Karpas-422 (cell line): ENCODE measurements around the gene SASH3. TPM values are rescaled to one million over a fixed set of nuclear protein-coding genes. Genes with fewer than 3 reads are reported as not detected.

Experiments
- DNase-seq: peaks from one replicate; pipeline ENCODE4 v3.0.0-alpha.2; 2015
- H2AFZ ChIP-seq: fragments of 200-600 bp; sonication (generic); 2 replicates; pipeline ENCODE4 v1.6.1; 2014; ENCODE audit warnings: antibody characterized with exemption, low read length, mixed read lengths
- H3K27ac ChIP-seq: fragments of 200-600 bp; sonication (generic); 2 replicates; pipeline ENCODE4 v1.5.1; 2014; ENCODE audit warnings: mild to moderate bottlenecking, low read length, moderate library complexity
- H3K27me3 ChIP-seq: fragments of 200-600 bp; sonication (generic); 2 replicates; pipeline ENCODE4 v1.6.1; 2014; ENCODE audit warnings: low read length, mixed read lengths
- H3K36me3 ChIP-seq: fragments of 200-600 bp; sonication (generic); 2 replicates; pipeline ENCODE4 v1.6.1; 2014; ENCODE audit warnings: low read length, mixed read lengths; ENCODE audit not compliant: insufficient read depth
- H3K4me1 ChIP-seq: fragments of 200-600 bp; sonication (generic); 2 replicates; pipeline ENCODE4 v1.6.1; 2014; ENCODE audit warnings: mild to moderate bottlenecking, low read length, mixed read lengths
- H3K4me2 ChIP-seq: fragments of 200-600 bp; sonication (generic); 2 replicates; pipeline ENCODE4 v1.6.1; 2014; ENCODE audit warnings: low read length, low read depth, mild to moderate bottlenecking; ENCODE audit not compliant: poor library complexity, severe bottlenecking
- H3K4me3 ChIP-seq: fragments of 200-600 bp; sonication (generic); 2 replicates; pipeline ENCODE4 v1.5.1; 2014; ENCODE audit warnings: mild to moderate bottlenecking, antibody characterized with exemption, low read length, mixed read lengths
- H3K79me2 ChIP-seq: fragments of 200-600 bp; sonication (generic); 2 replicates; pipeline ENCODE4 v1.6.1; 2014; ENCODE audit warnings: mild to moderate bottlenecking, low read length, mixed read lengths
- H3K9ac ChIP-seq: fragments of 200-600 bp; sonication (generic); 2 replicates; pipeline ENCODE4 v1.6.0; 2014; ENCODE audit warnings: low read length
- H3K9me2 ChIP-seq: fragments of 200-600 bp; sonication (generic), shearing (Covaris generic); replicated peaks from 2 replicates; pipeline ENCODE4 v1.6.0; 2014; ENCODE audit warnings: mild to moderate bottlenecking, low read length, moderate library complexity; ENCODE audit not compliant: insufficient read depth
- H3K9me3 ChIP-seq: fragments of 300-700, 200-600 bp; sonication (generic); 2 replicates; pipeline ENCODE4 v1.6.1; 2014; ENCODE audit warnings: low read length, mixed read lengths
- H4K20me1 ChIP-seq: fragments of 200-600 bp; sonication (generic); 2 replicates; pipeline ENCODE4 v1.6.1; 2014; ENCODE audit warnings: mild to moderate bottlenecking, antibody characterized with exemption, low read length, low read depth; ENCODE audit not compliant: insufficient read depth
- total RNA-seq: library from RNA; depleted of rRNA; stranded (reverse); fragments of >200 nt; shearing (Covaris generic); gene quantifications from 2 replicates; pipeline ENCODE4 v1.2.3, GENCODE V29; 2014; ENCODE audit warnings: low replicate concordance

The SASH3 gene
- total RNA-seq, 1 experiment from 2014 or later, result 63.0 TPM

GRCh38 chrX:129763666-129764065, 16.1 kb upstream of the SASH3 start:
- no peak for DNase-seq
- Histone ChIP-seq H4K20me1 (no peaks in the 10 kb centered on the region), H3K4me2 (no peak overlapping the region), H3K9me3 (no peaks in the 10 kb centered on the region), H3K27me3 (no peaks in the 10 kb centered on the region), H3K9ac (no peak overlapping the region), H3K27ac (no peak overlapping the region), H3K4me3 (no peak overlapping the region), H3K9me2 (no peaks in the 10 kb centered on the region), H2AFZ (no peak overlapping the region), H3K36me3 (no peaks in the 10 kb centered on the region), H3K79me2 (no peaks in the 10 kb centered on the region), H3K4me1 (peaks cover 7% of the 10 kb centered on the region)

- no peaks in the 10 kb centered on the region for H3K79me2 ChIP-seq
- H2AFZ ChIP-seq, result no peak overlapping the region
- H3K4me3 ChIP-seq, result no peak overlapping the region
- H4K20me1 ChIP-seq, result no peaks in the 10 kb centered on the region
- no peaks in the 10 kb centered on the region for H3K36me3 ChIP-seq
- H3K4me2 ChIP-seq, result peak overlapping the region; percentile 20
- peak overlapping the region; percentile 36 for H3K9ac ChIP-seq
- no peaks in the 10 kb centered on the region for H3K9me3 ChIP-seq
- H3K9me2 ChIP-seq, result no peaks in the 10 kb centered on the region
- H3K27me3 ChIP-seq, result no peaks in the 10 kb centered on the region
- DNase-seq, result no peak
- H3K4me1 ChIP-seq, result peaks cover 33% of the 10 kb centered on the region
- no peak overlapping the region; the same call in 1 of the 2 replicates for H3K27ac ChIP-seq
Measured at GRCh38 chrX:129768186-129768585, 11.6 kb upstream of the SASH3 start.

- H3K27ac ChIP-seq, result peak overlapping the region; percentile 78
- peaks cover 39% of the 10 kb centered on the region for H3K4me1 ChIP-seq
- H3K36me3 ChIP-seq, result no peaks in the 10 kb centered on the region
- H3K27me3 ChIP-seq, result no peaks in the 10 kb centered on the region
- H2AFZ ChIP-seq, result 0 out of 2 replicates have a peak overlapping the region, but pooled peaks have one; percentile 20
- no peaks in the 10 kb centered on the region for H3K9me2 ChIP-seq
- DNase-seq, result no peak
- no peaks in the 10 kb centered on the region for H3K79me2 ChIP-seq
- H3K4me2 ChIP-seq, result peak overlapping the region; percentile 20
- H3K9me3 ChIP-seq, result no peaks in the 10 kb centered on the region
- no peaks in the 10 kb centered on the region for H4K20me1 ChIP-seq
- H3K4me3 ChIP-seq, result peak overlapping the region; percentile 33; the same call in 1 of the 2 replicates
- peak overlapping the region; percentile 36 for H3K9ac ChIP-seq
Measured at GRCh38 chrX:129768586-129769466, 10.9 kb upstream of the SASH3 start.

GRCh38 chrX:129769467-129770154, 10.1 kb upstream of the SASH3 start:
- peak; percentile 82 for DNase-seq
- Histone ChIP-seq H3K4me1 (peaks cover 44% of the 10 kb centered on the region), H3K79me2 (no peaks in the 10 kb centered on the region), H3K4me2 (peak overlapping the region; percentile 20), H2AFZ (peak overlapping the region; percentile 44; the same call in 1 of the 2 replicates), H3K9me2 (no peaks in the 10 kb centered on the region), H3K9me3 (no peaks in the 10 kb centered on the region), H3K27me3 (no peaks in the 10 kb centered on the region), H3K9ac (peak overlapping the region; percentile 36), H3K27ac (peak overlapping the region; percentile 78), H4K20me1 (no peaks in the 10 kb centered on the region), H3K36me3 (no peaks in the 10 kb centered on the region), H3K4me3 (peak overlapping the region; percentile 33; the same call in 1 of the 2 replicates)

- no peaks in the 10 kb centered on the region for H3K9me3 ChIP-seq
- no peak overlapping the region for H3K4me2 ChIP-seq
- no peak overlapping the region for H2AFZ ChIP-seq
- no peak overlapping the region for H3K9ac ChIP-seq
- peaks cover 45% of the 10 kb centered on the region for H3K4me1 ChIP-seq
- no peaks in the 10 kb centered on the region for H3K9me2 ChIP-seq
- DNase-seq, result no peak
- no peak overlapping the region; the same call in 1 of the 2 replicates for H3K27ac ChIP-seq
- no peaks in the 10 kb centered on the region for H3K27me3 ChIP-seq
- H3K4me3 ChIP-seq, result no peak overlapping the region
- no peaks in the 10 kb centered on the region for H3K36me3 ChIP-seq
- no peaks in the 10 kb centered on the region for H3K79me2 ChIP-seq
- H4K20me1 ChIP-seq, result no peaks in the 10 kb centered on the region
Measured at GRCh38 chrX:129771266-129771995, 8.3 kb upstream of the SASH3 start.

- H3K36me3 ChIP-seq, result no peaks in the 10 kb centered on the region
- no peaks in the 10 kb centered on the region for H3K79me2 ChIP-seq
- peaks cover 60% of the 10 kb centered on the region for H3K4me1 ChIP-seq
- H3K4me2 ChIP-seq, result peak overlapping the region; percentile 58
- H3K27me3 ChIP-seq, result no peaks in the 10 kb centered on the region
- H2AFZ ChIP-seq, result no peak overlapping the region
- H3K4me3 ChIP-seq, result no peak overlapping the region
- peak overlapping the region; percentile 90 for H3K27ac ChIP-seq
- H4K20me1 ChIP-seq, result no peaks in the 10 kb centered on the region
- no peaks in the 10 kb centered on the region for H3K9me3 ChIP-seq
- peak overlapping the region; percentile 55 for H3K9ac ChIP-seq
- H3K9me2 ChIP-seq, result no peaks in the 10 kb centered on the region
- DNase-seq, result peak; percentile 93
Measured at GRCh38 chrX:129772796-129773431, 6.8 kb upstream of the SASH3 start.

- H3K9me2 ChIP-seq, result no peaks in the 10 kb centered on the region
- no peak overlapping the region for H3K4me3 ChIP-seq
- peak overlapping the region; percentile 90 for H3K27ac ChIP-seq
- H3K79me2 ChIP-seq, result no peaks in the 10 kb centered on the region
- no peak overlapping the region for H2AFZ ChIP-seq
- H3K36me3 ChIP-seq, result no peaks in the 10 kb centered on the region
- H3K9ac ChIP-seq, result peak overlapping the region; percentile 18; the same call in 1 of the 2 replicates
- no peaks in the 10 kb centered on the region for H3K27me3 ChIP-seq
- peak overlapping the region; percentile 58 for H3K4me2 ChIP-seq
- H4K20me1 ChIP-seq, result no peaks in the 10 kb centered on the region
- peaks cover 61% of the 10 kb centered on the region for H3K4me1 ChIP-seq
- no peaks in the 10 kb centered on the region for H3K9me3 ChIP-seq
- DNase-seq, result no peak
Measured at GRCh38 chrX:129773649-129774458, 5.9 kb upstream of the SASH3 start.
